Measurements from ENCODE around the gene MPL. TPM values are rescaled to one million over a fixed set of nuclear protein-coding genes. Genes with fewer than 3 reads are reported as not detected.

Gene MPL
- total and polyA plus RNA-seq, 2 of the 8 experiments (the other 6 are each of a cell fraction or from before 2014, with no cell fraction given): 0.08 TPM; not detected in 1

DNA sequence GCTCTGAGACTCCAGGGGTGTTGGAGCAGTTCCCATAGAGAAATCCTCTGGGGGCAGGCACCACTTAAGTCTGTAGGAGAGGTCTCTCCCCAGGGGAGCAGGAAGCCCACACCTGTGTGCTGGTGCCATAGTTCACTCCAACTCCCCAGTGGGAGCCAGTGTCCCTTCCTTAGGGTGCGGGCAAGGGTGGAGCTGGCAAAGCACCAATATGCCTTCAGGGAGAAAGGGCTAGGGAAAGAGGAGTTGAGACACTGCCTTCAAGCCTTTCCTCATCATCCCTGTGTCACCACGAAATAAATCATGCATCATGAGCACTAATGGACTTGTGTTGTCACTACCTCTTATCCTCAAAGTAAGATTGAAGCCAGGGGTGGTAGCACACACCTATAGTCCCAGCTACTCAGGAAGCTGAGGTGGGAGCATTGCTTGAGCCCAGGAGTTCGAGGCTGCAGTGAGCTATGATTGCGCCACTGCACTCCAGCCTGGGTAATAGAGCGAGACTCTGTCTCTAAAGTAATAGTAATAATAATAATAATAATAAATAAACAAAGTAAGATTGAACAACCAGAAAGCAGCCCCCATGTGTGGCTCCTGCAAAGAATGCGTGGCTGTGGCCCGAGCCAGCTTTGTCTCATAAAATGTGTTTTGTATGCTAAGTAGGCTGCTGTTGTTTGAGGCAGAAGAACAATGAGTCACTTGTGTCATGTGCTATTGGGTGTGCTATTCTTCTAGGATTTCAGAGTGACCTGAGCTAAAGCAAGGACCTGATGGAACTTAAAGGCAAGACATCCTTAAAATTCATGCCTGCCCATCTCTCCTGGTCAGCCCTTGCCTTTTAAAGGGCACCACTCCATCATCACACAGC, 43.5 kb upstream of the MPL start:
- Histone ChIP-seq H3K79me1 (ENCODE audit: low read depth, low read length) (no peaks in the 10 kb centered on the region), H4K20me1 (replicated peaks in 1 of 2; ENCODE audit: control insufficient read depth in 1 of 2, insufficient read depth in 2 of 2, low read length in 2 of 2) (no peaks in the 10 kb centered on the region), H2BK20ac (ENCODE audit: low read length) (peak overlapping the region; percentile 91; the same call in 1 of the 2 replicates), H2AFZ (ENCODE audit: low read length) (no peak overlapping the region), H2BK12ac (ENCODE audit: low read depth, low read length) (peak overlapping the region; percentile 96), H4K5ac (ENCODE audit: insufficient read length, low read depth, low read length) (no peak overlapping the region), H3K23ac (ENCODE audit: insufficient read length) (no peak overlapping the region), H3K14ac (ENCODE audit: insufficient read length) (no peak overlapping the region), H3K9ac (replicated peaks in 1 of 4; ENCODE audit: extremely low read depth in 1 of 4, low read depth in 3 of 4, low read length in 3 of 4) (no peak overlapping the region), H3K4me1 (replicated peaks in 1 of 4; ENCODE audit: control insufficient read depth in 3 of 4, insufficient read depth in 4 of 4, low read length in 3 of 4) (peaks cover 0 to 8% (median 4%) of the 10 kb centered on the region in 4 experiments; a peak in 4 of 7 replicates), H3K23me2 (ENCODE audit: low read depth, low read length) (no peaks in the 10 kb centered on the region; the same call in 1 of the 2 replicates), H3K56ac (replicated peaks; ENCODE audit: insufficient read length, low read depth, low read length) (no peak overlapping the region), H3K27me3 (replicated peaks in 1 of 4; ENCODE audit: control insufficient read depth in 3 of 4, extremely low read depth in 1 of 4, insufficient read depth in 3 of 4, low read length in 3 of 4) (no peaks in the 10 kb centered on the region), H3K4me2 (ENCODE audit: insufficient read depth in 1 of 2, low read depth in 2 of 2, low read length in 2 of 2) (no peak overlapping the region), H2BK120ac (replicated peaks; ENCODE audit: low read depth, low read length) (no peak overlapping the region), H4K91ac (replicated peaks; ENCODE audit: insufficient read length, low read length) (peak overlapping the region; percentile 58), H3K79me2 (ENCODE audit: control insufficient read depth in 1 of 2, insufficient read depth in 2 of 2, low read length in 2 of 2) (no peaks in the 10 kb centered on the region), H2AK5ac (ENCODE audit: low read depth, low read length) (no peak overlapping the region), H3K27ac (ENCODE audit: low read depth, low read length) (no peak overlapping the region), H2BK15ac (ENCODE audit: low read length) (peak overlapping the region; percentile 0; the same call in 1 of the 2 replicates), H3K9me3 (ENCODE audit: insufficient read depth in 2 of 2, low read depth in 1 of 2, low read length in 1 of 2) (no peaks in the 10 kb centered on the region), H3K18ac (ENCODE audit: extremely low read depth, low read length) (no peak overlapping the region; the same call in 1 of the 2 replicates), H2BK5ac (ENCODE audit: low read depth, low read length) (peak overlapping the region; percentile 40; the same call in 1 of the 2 replicates), H4K8ac (ENCODE audit: extremely low read depth, insufficient read depth, low read length) (peak overlapping the region; percentile 7; the same call in 1 of the 2 replicates), H3K4ac (replicated peaks; ENCODE audit: insufficient read length, low read depth, low read length) (no peak overlapping the region), H3K36me3 (ENCODE audit: control insufficient read depth in 2 of 4, insufficient read depth in 4 of 4, low read length in 3 of 4) (no peaks in the 10 kb centered on the region), H3K4me3 (ENCODE audit: extremely low read depth in 1 of 4, insufficient read depth in 2 of 4, low read depth in 3 of 4, low read length in 4 of 4) (no peak overlapping the region)
- WGBS, 2 experiments (ENCODE audit: extremely low coverage in 1 of 2, insufficient coverage in 1 of 2, insufficient read length in 1 of 2, insufficient replicate concordance in 2 of 2, low coverage in 1 of 2, low lambda C conversion rate in 2 of 2, missing lambda C conversion rate in 1 of 2): 90% methylated on average over 7 of the region's 7 CpGs; no CpG with 5 or more reads in 1 of the 2 experiments
- ChIA-PET CTCF (ENCODE audit: partially characterized antibody) (interaction anchor here (1.0 to 3.1 kb wide), 5 partner anchors 9 to 120 kb away, joined by 3 to 26 read pairs (median 5); partner anchors contain the start of gene C1orf210), POLR2A (ENCODE audit: partially characterized antibody) (interaction anchor here (1.0 to 2.6 kb wide), 5 partner anchors 9 to 64 kb away, joined by 3 to 15 read pairs (median 5); partner anchors contain the start of genes C1orf210, CDC20 and TMEM125)
- FAIRE-seq (no peak), DNase-seq (ENCODE audit: low read depth in 1 of 2, low spot score in 2 of 2) (no peak)
- no peak for TF ChIP-seq JUN (IDR thresholded peaks at IDR 0.05; ENCODE audit: low read depth, low read length)
- TF ChIP-seq KDM5A (IDR thresholded peaks at IDR 0.05; ENCODE audit: low read length): no peak
- no peak for TF ChIP-seq TAF1 (IDR thresholded peaks at IDR 0.05; ENCODE audit: low read depth, low read length)
- TF ChIP-seq CTBP2 (IDR thresholded peaks at IDR 0.05; ENCODE audit: borderline replicate concordance, insufficient read depth, insufficient read length, low read length): no peak
- TF ChIP-seq SIX5 (IDR thresholded peaks at IDR 0.05; ENCODE audit: low read depth, low read length): no peak
- no peak for TF ChIP-seq E2F6 (IDR thresholded peaks at IDR 0.05)
- no peak for TF ChIP-seq RXRA (IDR thresholded peaks at IDR 0.05; ENCODE audit: insufficient read depth, low read depth, low read length)
- no peak for TF ChIP-seq TAF7 (optimal IDR thresholded peaks at IDR 0.05; ENCODE audit: borderline replicate concordance, low read depth, low read length)
- TF ChIP-seq KDM1A (IDR thresholded peaks at IDR 0.05; ENCODE audit: borderline replicate concordance, low read length): no peak
